Activated CD4-positive, alpha-beta T cell treated with anti-CD3 and anti-CD28 coated beads for 24 hours (primary cell): Measurements from ENCODE around the gene KLHL42.
"Not testable (repeated sequence)": the region's sequence is repeated elsewhere in the genome, so short reads cannot be mapped to it uniquely, and the experiment has no call there.

Source experiments
- DNase-seq, 2 donors: peaks; one replicate each; pipeline ENCODE4 v3.0.0-alpha.2; 2020; ENCODE audit warnings: low read depth in 2 of 2

KLHL42 gene

DNA sequence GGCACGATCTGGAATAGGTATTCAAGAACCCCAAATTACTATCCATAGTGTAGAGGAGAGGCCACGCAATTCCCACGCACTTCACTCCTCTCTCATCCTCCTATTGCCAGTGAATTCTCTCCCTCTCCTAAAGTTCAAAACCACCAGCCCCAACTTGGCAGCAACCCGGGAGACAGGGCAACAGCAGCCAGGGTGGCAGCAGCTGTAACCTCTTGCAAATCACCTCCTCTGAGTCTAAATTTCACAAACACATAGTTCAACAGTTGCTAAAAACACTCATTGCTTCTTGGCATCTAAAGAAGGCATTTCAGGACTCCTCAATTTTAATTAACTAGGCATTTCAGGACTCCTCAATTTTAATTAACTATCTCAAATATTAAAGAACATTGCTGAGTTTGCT is 37.7 kb downstream of the KLHL42 start:
- no peak for DNase-seq

GRCh38 chr12:27818401-27818918 is 38.4 kb downstream of the KLHL42 start:
- no peak for DNase-seq

GRCh38 chr12:27820564-27820963 is 40.5 kb downstream of the KLHL42 start:
- no peak for DNase-seq

DNA sequence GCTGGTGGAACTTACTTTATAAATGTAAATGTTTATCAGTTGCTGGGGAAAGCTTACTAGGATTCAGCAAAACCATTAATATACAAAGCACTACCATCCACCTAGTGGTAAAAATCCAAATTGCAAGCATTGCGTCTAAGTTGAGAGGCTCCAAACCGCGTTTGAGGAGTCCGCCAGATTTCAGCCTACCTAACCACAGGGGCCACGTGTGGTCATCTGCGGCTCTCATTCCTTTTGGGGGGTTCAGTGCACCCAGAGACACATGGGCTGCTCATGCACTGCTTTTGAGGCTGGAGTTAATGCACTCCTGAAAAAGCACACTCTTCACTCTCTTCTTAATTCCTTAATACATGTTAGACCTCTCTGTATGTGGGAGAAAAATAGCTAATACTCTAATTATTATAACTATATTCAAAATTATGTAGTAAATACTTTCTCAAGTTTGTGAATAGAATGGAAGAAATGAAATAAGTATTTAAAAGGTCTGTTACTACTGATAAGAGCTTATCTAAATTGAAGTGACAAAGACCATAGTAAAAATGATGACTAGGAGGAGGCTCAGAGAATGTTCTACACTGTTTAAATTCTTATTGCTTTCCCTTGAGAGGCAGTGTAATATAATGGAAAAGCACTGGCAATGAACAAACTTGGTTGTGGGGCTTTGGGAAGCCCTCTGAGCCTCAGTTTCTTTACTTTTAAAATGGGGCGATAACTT is 41.4 kb downstream of the KLHL42 start:
- DNase-seq, result peak in 1 of 2 donors; percentile 37

DNA sequence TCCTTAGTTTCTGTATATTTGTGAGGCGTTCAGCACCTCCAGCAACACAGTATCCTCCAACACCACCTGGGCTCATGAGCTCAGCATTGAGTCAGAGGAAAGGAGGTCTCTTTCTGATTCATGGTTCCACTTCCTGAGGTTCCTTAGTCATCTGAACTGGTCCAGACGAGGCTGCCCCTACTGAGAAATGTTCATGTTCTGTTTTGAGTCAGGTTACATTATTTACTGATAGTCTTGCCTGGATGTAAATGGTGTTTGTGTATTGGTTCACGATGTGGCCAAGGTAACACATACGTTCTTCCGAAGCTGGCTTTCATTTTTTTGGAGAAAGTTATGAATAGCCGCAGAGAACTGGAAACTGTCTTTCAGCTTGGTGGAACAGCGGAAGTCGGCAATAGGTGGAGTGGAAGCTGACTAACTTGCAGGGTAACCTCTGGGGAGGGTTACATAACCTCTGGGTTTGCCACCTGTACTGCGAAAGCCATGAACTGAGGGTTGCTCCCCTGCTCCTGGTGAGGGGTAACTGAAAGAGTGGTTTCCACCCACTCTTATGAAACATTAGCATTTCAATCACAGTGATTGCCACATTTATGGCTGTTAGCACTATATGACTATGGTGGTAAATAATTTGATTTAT is 42.2 kb downstream of the KLHL42 start:
- DNase-seq, result peak; percentile 45 to 54

DNA sequence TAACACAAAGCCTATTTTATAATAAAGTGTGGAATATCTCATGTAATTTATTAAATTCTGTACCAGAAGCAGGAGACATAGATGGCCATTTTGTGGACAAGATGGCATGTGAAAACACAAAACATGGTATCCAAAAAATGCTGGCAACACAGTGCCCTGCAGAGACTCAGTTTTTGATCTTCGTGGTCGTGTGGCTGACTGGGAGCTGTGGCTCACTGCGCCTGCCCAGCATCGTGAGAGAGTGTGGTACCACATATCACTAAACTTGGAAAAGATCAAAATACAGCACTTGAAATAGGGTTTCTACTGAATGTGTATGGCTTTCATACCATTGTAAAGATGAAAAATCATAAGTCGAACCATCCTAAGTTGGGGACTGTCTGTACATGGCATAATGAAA is 43.0 kb downstream of the KLHL42 start:
- DNase-seq, result no peak

GRCh38 chr12:27824126-27824842 is 44.3 kb downstream of the KLHL42 start:
- no peak for DNase-seq

DNA sequence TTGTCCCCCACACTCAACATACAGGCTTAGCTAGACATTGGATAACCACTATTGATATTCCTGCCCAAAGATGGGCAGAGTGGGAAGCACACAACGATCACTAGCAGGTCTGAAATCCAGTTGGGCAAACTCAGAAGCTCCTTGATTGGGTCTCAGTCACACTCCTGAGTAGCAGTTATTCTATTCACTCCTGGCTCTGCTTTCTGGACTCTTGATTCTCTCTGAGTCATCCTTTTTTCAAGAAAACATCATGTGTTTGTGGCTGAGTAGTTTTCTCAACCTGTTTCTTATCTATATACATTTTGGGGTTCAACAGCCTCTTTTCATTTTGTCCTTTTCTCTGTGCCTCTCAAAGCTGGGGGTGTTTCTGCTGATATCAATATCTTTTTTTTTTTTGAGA is 46.0 kb downstream of the KLHL42 start:
- no peak for DNase-seq

DNA sequence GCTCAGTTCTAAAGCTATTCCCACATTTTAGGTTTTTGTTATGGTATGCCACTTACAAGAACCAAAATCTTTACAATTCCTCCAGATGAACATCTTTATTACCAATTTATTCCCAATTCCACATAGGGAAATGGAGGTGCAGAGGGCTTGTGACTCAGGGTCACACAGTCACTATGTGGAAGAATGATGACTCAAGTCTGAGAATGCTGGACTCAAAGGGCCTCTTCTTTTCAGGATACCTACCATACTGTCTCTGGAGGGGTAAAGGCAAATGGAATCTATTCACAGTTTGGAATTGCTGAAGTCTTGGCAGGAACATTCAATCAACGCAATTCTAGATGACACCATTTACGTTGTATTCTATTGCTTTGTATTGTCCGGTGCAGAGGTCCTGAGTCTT is 48.2 kb downstream of the KLHL42 start:
- no peak for DNase-seq

DNA sequence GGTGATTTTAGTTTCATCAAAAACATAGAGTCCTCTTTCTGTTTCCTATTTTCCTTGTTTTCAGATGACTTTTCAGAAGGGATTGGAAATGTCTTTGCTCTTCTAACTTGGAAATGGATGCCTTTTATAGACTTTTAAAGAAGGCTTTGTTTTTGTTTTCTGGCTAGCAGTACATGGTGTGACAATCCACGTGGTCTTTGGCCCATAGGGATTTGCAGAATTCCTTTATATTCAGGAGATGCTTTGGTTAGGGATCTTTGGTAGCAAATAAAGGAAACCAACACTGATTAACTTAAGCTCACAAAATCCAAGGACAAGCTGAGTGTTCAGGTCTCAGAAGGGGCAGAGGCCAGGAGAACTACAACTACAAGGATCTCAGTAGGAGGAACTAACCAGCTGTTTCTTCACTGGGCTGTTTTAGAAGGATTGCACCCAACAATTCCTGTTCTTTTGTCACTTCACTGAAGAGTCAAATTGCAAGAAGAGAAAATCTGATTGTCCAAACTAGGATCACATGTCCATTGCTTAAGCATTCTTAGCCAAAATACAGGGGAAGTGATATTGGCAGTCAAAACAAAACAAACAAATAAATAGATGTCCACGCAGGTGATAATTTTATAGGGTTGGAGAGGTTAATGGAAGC is 58.6 kb downstream of the KLHL42 start:
- DNase-seq, result no peak

GRCh38 chr12:27840229-27840999 is 60.4 kb downstream of the KLHL42 start:
- DNase-seq, result no peak

DNA sequence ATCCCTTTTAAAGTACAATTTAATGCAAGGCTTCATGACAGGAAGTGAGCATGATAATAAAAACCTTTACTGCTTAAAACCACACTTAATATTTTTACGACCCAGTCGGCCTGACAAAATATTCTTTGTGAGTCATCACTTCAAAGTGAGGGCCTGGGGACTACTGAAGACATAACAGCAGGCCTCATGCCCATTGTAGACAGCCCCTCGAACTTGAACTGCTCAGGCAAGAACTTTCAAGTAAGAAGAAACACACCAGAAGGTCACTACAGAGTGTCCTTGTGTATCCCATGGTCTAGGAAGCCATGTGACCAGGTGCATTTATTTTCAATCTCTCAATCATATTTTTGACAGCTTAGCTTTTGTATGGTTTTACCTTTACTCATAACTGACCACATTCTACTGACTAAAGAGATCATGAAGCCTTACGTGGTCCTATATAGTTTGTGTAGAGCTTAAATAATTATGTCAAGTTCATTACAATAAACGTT is 61.4 kb downstream of the KLHL42 start:
- no peak for DNase-seq

DNA sequence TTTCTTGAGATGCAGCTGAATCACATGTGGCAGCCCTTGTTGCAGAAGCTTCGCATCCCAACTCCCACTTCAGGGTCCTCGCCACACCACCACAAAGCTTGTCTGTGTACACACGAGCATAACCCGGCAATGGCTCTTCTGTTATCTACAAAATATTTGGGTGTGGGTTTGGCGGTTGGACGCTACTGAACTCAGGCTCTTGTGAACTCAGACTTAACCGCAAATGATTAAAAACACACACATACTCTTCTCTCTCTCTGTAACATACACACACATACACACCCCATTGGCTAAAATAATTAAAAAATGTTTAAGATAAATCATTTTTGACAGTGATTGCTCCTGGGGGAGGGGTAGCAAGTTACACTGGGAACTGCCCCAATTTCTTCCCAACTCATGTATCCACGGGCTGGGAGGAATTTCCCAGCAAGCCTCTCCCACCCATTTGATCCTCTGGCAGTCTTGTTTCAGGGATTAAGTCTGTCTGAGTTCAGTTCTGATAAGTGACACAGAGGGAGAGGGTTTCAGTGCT is 63.7 kb downstream of the KLHL42 start:
- DNase-seq, result no peak

GRCh38 chr12:27844366-27845090 is 64.5 kb downstream of the KLHL42 start:
- DNase-seq, result no peak

- DNase-seq, result no peak
These were observed 65.2 kb downstream of the KLHL42 start for GRCh38 chr12:27845187-27845586.

DNA sequence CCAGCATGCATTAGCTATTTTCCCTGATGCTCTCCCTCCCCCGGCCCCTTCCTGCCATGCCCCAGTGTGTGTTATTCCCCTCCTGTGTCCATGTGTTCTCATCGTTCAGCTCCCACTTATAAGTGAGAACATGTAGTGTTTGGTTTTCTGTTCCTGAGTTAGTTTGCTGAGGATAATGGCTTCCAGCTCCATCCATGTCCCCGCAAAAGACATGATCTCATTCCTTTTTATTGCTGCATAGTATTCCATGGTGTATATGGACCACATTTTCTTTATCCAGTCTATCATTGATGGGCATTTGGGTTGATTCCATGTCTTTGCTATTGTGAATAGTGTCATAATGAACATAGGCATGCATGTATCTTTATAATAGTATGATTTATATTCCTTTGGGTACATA is 65.7 kb downstream of the KLHL42 start:
- not testable (repeated sequence) for DNase-seq

- DNase-seq, result not testable (repeated sequence)
These were observed 67.3 kb downstream of the KLHL42 start for GRCh38 chr12:27847293-27847692.

DNA sequence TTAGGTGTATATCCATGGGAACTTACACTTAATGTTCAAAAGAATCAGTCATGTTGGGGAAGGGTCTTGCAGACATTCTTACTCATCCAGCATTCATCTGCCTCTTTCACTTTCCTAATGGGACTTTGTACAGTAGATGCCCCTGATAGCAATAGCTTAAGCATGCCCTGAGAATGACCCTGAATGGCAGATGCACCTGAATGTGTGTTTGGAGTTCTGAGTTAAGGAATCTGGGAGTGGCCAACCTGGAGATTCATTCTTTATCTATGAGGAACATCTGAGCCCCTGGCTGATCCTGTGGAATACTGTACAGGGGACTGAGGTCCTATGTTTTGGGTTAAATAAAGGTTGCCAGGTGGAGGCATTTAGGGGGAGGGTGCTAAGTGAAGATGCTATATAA is 71.3 kb downstream of the KLHL42 start:
- DNase-seq, result no peak

DNA sequence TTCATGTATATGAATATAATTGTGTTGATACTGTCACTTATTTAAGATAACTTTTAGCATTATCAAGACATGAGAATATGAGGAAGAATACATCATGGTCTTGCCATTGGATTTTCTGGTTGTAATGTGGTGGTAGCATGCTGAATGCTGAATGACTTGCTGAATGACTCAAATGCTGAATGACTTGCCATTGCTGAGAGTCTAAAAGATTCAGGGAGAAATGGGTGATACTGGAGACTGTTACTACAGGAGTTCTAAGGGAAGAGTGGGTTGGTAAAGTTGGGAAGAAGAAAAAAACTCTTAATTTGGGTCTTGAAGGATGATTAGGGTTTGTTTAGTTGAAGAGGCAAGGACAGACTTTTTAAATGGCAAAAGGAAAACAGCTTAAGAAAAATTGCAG is 72.1 kb downstream of the KLHL42 start:
- DNase-seq, result no peak
